Hepatocyte (in vitro differentiated cells): ENCODE measurements around the gene ZNF565.

Experiments used
- EZH2phosphoT487 ChIP-seq: fragments of 200-600 bp; sonication (generic); IDR thresholded peaks from one replicate; pipeline ENCODE4 v1.6.1; 2018; ENCODE audit warnings: antibody characterized with exemption, mild to moderate bottlenecking, low read depth, moderate library complexity; ENCODE audit not compliant: unreplicated experiment, severe bottlenecking
- TF ChIP-seq, protein P1 (sequence below): fragments of 200-600 bp; sonication (generic); IDR thresholded peaks from 2 replicates; pipeline ENCODE4 v1.5.1; 2016; ENCODE audit warnings: antibody characterized with exemption, mild to moderate bottlenecking; ENCODE audit not compliant: poor library complexity

DNA sequence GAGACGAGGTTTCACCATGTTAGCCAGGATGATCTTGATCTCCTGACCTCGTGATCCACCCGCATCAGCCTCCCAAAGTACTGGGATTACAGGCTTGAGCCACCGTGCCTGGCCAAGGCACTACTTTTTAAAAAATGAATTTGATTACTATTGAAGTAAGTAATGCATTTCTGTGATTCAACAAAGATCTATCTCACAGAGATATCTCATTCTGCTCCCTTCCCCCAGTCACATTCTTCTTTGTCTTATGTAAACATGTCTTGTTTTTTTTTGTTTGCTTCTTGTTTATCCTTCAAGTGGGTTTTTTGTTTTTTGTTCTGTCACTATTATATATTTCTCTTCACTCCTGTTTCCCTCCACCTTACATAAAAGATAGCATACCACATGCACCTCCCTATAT, 7.0 kb upstream of the ZNF565 start:
- TF ChIP-seq, protein P1, sequence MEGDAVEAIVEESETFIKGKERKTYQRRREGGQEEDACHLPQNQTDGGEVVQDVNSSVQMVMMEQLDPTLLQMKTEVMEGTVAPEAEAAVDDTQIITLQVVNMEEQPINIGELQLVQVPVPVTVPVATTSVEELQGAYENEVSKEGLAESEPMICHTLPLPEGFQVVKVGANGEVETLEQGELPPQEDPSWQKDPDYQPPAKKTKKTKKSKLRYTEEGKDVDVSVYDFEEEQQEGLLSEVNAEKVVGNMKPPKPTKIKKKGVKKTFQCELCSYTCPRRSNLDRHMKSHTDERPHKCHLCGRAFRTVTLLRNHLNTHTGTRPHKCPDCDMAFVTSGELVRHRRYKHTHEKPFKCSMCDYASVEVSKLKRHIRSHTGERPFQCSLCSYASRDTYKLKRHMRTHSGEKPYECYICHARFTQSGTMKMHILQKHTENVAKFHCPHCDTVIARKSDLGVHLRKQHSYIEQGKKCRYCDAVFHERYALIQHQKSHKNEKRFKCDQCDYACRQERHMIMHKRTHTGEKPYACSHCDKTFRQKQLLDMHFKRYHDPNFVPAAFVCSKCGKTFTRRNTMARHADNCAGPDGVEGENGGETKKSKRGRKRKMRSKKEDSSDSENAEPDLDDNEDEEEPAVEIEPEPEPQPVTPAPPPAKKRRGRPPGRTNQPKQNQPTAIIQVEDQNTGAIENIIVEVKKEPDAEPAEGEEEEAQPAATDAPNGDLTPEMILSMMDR, result no peak
- no peak for TF ChIP-seq EZH2phosphoT487
